ENCODE results near the gene CELF2. TPM values are rescaled to one million over a fixed set of nuclear protein-coding genes. Genes with fewer than 3 reads are reported as not detected.

The CELF2 gene
- total and polyA plus RNA-seq, 9 of the 15 experiments (the other 6 are each of a cell fraction or from before 2014, with no cell fraction given) = 4.0 to 20.3 (median 11.1) TPM

GRCh38 chr10:11270135-11270857 lies 252.6 kb downstream of the CELF2 start (continued):
- TF ChIP-seq PHF21A (IDR thresholded peaks at IDR 0.05; ENCODE audit: borderline replicate concordance, low read depth) (no peak), RHOXF2B (CRISPR knock-in tag; conservative IDR thresholded peaks at IDR 0.05) (no peak), ZNF140 (CRISPR knock-in tag; IDR thresholded peaks at IDR 0.05) (no peak), U2AF2 (optimal IDR thresholded peaks at IDR 0.05; ENCODE audit: low read depth, low read length) (no peak), PHB2 (IDR thresholded peaks at IDR 0.05; ENCODE audit: low read depth) (no peak), ID3 (CRISPR knock-in tag; IDR thresholded peaks at IDR 0.05) (no peak), ID3 (tag; IDR thresholded peaks at IDR 0.05) (no peak), KHSRP (IDR thresholded peaks at IDR 0.05) (no peak), NFIX (CRISPR knock-in tag; IDR thresholded peaks at IDR 0.05; ENCODE audit: low read depth) (no peak), ZNF280A (IDR thresholded peaks at IDR 0.05; ENCODE audit: low read depth, partially characterized antibody) (no peak), ARNT (IDR thresholded peaks at IDR 0.05) (no peak), POLR3A (IDR thresholded peaks at IDR 0.05; ENCODE audit: borderline replicate concordance, extremely low read depth, insufficient read depth, insufficient read length) (no peak), ZHX1 (conservative IDR thresholded peaks at IDR 0.05; ENCODE audit: low read length) (0 out of 2 replicates have a peak, but pooled peaks have one; percentile 21), ILF3 (IDR thresholded peaks at IDR 0.05; ENCODE audit: borderline replicate concordance) (no peak), MYC (IDR thresholded peaks at IDR 0.05; ENCODE audit: low read depth, low read length) (0 out of 2 replicates have a peak, but pooled peaks have one; percentile 30), MYC (CRISPR knock-in tag; IDR thresholded peaks at IDR 0.05; ENCODE audit: borderline replicate concordance, low read depth) (no peak), TAF15 (IDR thresholded peaks at IDR 0.05; ENCODE audit: low read depth, low read length) (no peak), ZNF449 (CRISPR knock-in tag; IDR thresholded peaks at IDR 0.05) (no peak), MAFK (IDR thresholded peaks at IDR 0.05; ENCODE audit: low read length) (no peak), COPS2 (conservative IDR thresholded peaks at IDR 0.05) (no peak), CC2D1A (IDR thresholded peaks at IDR 0.05) (peak; percentile 65; the same call in 1 of the 2 replicates), MYBL2 (IDR thresholded peaks at IDR 0.05; ENCODE audit: low read depth) (no peak), MYBL2 (CRISPR knock-in tag; IDR thresholded peaks at IDR 0.05; ENCODE audit: borderline replicate concordance) (no peak), ZNF699 (CRISPR knock-in tag; IDR thresholded peaks at IDR 0.05; ENCODE audit: insufficient replicate concordance) (no peak)

Data from K562 (cell line).